Measurements from ENCODE around the gene TRIM14. TPM values are rescaled to one million over a fixed set of nuclear protein-coding genes. Genes with fewer than 3 reads are reported as not detected.

TRIM14 gene
- total RNA-seq, 1 donor, result 13.4 TPM

DNA sequence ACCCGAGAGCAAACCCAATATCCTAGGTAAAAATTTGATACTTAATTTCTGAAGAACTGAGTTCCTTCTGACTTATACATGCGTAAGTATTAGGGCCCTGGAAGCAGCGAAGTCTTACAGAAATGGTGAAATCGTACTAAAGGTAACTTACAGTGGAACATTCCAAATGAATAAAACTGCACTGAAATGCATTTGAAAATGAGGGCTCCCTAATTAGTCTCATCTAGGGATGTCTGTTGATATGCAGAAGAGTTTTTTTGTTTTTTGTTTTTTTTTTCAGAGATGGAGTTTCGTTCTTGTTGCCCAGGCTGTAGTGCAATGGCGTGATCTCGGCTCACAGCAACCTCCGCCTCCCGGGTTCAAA lies 72.9 kb downstream of the TRIM14 start:
- no peak for DNase-seq (ENCODE audit: low read depth)
- no peak overlapping the region for H3K4me3 ChIP-seq (ENCODE audit: low read depth, low read length)
- TF ChIP-seq, protein P1, sequence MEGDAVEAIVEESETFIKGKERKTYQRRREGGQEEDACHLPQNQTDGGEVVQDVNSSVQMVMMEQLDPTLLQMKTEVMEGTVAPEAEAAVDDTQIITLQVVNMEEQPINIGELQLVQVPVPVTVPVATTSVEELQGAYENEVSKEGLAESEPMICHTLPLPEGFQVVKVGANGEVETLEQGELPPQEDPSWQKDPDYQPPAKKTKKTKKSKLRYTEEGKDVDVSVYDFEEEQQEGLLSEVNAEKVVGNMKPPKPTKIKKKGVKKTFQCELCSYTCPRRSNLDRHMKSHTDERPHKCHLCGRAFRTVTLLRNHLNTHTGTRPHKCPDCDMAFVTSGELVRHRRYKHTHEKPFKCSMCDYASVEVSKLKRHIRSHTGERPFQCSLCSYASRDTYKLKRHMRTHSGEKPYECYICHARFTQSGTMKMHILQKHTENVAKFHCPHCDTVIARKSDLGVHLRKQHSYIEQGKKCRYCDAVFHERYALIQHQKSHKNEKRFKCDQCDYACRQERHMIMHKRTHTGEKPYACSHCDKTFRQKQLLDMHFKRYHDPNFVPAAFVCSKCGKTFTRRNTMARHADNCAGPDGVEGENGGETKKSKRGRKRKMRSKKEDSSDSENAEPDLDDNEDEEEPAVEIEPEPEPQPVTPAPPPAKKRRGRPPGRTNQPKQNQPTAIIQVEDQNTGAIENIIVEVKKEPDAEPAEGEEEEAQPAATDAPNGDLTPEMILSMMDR (IDR thresholded peaks at IDR 0.05; ENCODE audit: insufficient read depth, low read depth, low read length), result no peak

DNA sequence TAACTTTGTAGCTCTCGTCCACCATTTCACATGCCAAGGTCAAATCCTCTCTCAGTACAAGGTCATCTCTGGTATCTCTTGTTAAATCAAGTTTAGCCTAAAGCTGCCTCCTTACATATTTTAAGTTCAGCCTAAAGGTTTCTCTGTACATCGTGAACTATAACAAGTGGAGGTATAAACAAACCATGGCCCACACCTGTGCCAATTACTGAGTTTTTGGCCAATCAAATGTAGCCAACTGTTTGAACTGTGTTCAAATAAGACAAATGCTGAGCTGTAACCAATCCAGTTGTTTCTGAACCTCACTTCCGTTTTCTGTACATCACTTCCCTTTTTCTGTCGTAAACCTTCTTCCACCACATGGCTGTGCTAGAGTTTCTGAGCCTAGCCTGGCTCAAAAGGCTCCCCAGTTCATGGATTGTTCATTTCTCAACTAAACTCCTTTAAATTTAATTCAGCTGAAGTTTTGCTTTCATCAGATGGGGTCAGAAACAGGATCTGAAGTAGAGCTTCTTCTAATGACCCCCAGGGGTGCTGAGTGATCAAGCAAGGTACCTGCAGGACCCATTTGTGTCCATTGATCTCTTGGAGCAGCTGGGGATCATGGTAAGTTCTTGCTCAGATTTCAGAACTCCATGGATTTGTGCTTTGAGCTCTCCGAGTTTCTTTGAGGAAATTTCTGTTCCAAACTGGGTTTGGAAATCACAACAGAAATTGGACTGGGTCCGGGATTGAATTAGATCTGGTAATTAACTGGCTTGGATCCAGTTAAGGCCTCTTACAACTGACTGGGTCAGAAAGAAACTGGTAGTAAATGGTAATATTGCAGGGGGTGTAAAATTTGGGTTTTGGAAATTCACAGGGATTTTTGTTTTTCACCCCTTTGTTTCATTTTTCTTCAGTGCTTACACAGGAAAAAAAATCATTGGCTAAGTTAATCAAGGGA lies 73.5 kb downstream of the TRIM14 start:
- H3K4me3 ChIP-seq (ENCODE audit: low read depth, low read length), result no peak overlapping the region
- DNase-seq (ENCODE audit: low read depth), result no peak
- TF ChIP-seq, protein P1 (IDR thresholded peaks at IDR 0.05; ENCODE audit: insufficient read depth, low read depth, low read length), result no peak

DNA sequence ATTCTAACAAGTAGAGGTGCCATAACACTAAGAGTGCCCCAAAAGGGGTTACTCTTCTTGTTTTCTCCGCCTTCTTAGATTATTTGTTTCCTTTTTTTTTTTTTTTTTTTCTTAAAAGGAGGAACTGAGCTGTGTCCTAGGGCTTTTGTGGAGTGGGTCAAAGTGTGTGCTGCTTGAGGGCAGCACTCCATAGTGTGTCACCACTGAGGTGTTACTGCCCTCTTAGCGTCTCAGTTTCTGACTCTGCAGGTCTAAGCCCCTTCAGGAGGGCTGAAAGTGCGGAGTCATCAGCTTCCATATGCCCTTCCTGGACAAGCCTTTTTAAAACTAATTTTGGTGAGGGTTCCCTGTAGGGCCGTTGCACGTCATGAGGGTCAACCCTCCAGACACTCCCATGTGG lies 75.1 kb downstream of the TRIM14 start:
- no peak overlapping the region for H3K4me3 ChIP-seq (ENCODE audit: low read depth, low read length)
- no peak for DNase-seq (ENCODE audit: low read depth)
- TF ChIP-seq, protein P1 (IDR thresholded peaks at IDR 0.05; ENCODE audit: insufficient read depth, low read depth, low read length), result no peak

DNA sequence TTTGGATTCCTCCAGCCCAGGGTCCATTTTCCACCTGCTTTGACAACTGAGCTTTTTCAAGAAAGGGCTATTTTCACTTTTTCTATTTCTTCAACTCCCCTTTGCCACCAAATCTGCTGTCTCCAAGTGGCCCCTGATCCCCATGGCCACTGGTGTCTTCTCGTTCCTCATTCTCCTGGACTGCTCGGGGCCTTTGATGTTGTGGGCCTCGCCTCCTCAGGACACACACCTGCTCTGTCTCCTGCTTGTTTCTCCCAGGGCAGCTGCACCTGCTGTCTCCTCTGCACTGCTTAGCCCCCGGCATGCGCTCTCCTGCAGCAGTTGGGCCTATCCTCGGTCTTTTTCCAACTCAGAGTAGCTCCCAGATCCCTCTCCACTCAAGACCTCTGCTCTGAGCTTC lies 78.8 kb downstream of the TRIM14 start:
- no peak overlapping the region for H3K4me3 ChIP-seq (ENCODE audit: low read depth, low read length)
- TF ChIP-seq, protein P1 (IDR thresholded peaks at IDR 0.05; ENCODE audit: insufficient read depth, low read depth, low read length), result no peak
- no peak for DNase-seq (ENCODE audit: low read depth)

DNA sequence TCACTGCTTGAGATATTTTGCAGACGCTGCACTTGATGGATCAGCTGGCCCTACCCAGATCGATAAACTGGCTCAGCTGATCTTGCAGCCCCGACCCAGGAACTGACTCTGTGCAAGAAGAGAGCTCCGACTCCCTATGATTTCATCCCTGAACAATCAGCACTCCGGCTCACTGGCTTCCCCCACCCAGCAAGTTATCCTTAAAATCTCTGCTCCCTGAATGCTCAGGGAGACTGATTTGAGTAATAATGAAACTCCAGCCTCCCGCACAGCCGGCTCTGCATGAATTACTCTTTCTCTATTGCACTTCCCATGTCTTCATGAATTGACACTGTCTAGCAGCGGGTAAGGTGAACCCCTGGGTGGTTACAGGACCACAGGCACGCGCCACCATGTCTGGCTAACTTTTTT lies 79.4 kb downstream of the TRIM14 start:
- no peak for DNase-seq (ENCODE audit: low read depth)
- H3K4me3 ChIP-seq (ENCODE audit: low read depth, low read length), result no peak overlapping the region
- TF ChIP-seq, protein P1 (IDR thresholded peaks at IDR 0.05; ENCODE audit: insufficient read depth, low read depth, low read length), result no peak

DNA sequence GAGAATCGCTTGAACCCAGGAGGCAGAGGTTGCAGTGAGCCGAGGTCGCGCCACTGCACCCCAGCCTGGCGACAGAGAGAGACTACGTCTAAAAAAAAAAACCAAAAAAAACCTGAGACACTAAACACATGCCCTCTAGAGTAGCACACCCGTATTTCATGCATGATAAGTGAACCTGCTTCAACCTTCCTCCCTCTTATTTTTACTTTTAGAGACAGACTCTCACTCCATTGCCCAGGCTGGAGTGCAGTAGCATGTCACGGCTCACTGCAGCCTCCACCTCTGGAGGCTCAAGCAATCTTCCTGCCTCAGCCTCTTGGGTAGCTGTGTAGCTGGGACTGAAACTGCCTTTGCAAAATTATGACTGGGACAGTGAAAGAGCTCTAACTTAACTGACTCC lies 80.1 kb downstream of the TRIM14 start:
- no peak overlapping the region for H3K4me3 ChIP-seq (ENCODE audit: low read depth, low read length)
- TF ChIP-seq, protein P1 (IDR thresholded peaks at IDR 0.05; ENCODE audit: insufficient read depth, low read depth, low read length), result no peak
- no peak for DNase-seq (ENCODE audit: low read depth)
